DMS153 treated with DMSO at 0.1 percent for 48 hours (cell line): ENCODE data around the gene ATP2A1.
"Not testable (repeated sequence)": the region's sequence is repeated elsewhere in the genome, so short reads cannot be mapped to it uniquely, and the experiment has no call there.

Experiments used
- DNase-seq: peaks from one replicate; lab custom pipeline; 2025; ENCODE audit not compliant: unreplicated experiment; lab: John Stamatoyannopoulos, UW

The ATP2A1 gene

GRCh38 chr16:28932339-28933141, 54.3 kb downstream of the ATP2A1 start:
- DNase-seq = no peak

GRCh38 chr16:28933171-28933570, 54.9 kb downstream of the ATP2A1 start:
- DNase-seq = no peak

- DNase-seq = no peak
Observed at GRCh38 chr16:28935346-28935745, 57.1 kb downstream of the ATP2A1 start.

- DNase-seq = peak; percentile 51
Observed at GRCh38 chr16:28935924-28936783, 57.9 kb downstream of the ATP2A1 start.

- no peak for DNase-seq
Observed at GRCh38 chr16:28936784-28937155, 58.5 kb downstream of the ATP2A1 start.

GRCh38 chr16:28937222-28937876, 59.1 kb downstream of the ATP2A1 start:
- no peak for DNase-seq

GRCh38 chr16:28938721-28939120, 60.4 kb downstream of the ATP2A1 start:
- DNase-seq = no peak

- not testable (repeated sequence) for DNase-seq
Observed at GRCh38 chr16:28939825-28940224, 61.5 kb downstream of the ATP2A1 start.

- DNase-seq = no peak
Observed at GRCh38 chr16:28943281-28943680, 65.0 kb downstream of the ATP2A1 start.

- DNase-seq = no peak
Observed at GRCh38 chr16:28946681-28947080, 68.4 kb downstream of the ATP2A1 start.

GRCh38 chr16:28950648-28951409, 72.5 kb downstream of the ATP2A1 start, which contains the start of gene NFATC2IP:
Gene NFATC2IP (plus strand): TSS chr16:28950937. CDS start chr16:28951012, 75 bp downstream.
- peak; percentile 99 for DNase-seq

GRCh38 chr16:28951410-28951943, 73.2 kb downstream of the ATP2A1 start:
- DNase-seq = no peak
